ENCODE results near the gene EDEM3.

DNA sequence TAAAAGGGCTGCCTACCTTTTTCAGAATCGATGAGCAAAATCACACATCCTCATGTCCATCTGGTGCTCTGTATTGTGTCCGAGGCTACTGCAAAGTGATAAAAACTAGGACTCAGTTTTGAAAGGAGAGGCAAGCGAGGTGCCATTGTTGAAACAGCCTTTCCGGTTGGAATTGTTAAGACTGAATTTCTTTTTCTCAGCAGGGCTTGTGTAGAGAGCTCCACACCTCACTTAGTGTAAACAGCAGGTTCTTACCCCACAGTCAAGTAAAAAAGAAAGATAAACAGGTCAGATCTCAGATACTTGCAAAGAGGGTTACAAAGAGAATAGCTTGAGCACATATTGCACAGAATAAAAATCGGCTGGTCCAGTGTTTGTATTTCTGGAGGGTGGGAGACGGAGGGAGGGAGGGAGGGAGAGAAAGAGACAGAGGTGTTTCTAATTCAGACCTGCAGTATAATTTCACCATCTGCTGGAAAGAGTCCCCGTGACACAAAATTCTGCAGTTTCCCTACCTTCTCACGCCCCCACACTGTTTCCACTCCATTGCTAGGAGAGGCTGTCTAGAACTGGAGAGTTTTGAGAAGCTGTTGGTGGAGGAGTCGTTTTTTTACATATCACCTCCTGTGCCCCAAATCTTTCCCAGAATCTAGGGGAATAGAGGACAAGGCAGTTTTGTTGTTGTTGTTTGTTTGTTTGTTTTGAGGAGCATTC lies 82.5 kb downstream of the EDEM3 start:
- no peak for TF ChIP-seq TAF1 (IDR thresholded peaks at IDR 0.05; ENCODE audit: low read depth)
- TF ChIP-seq EP300 (conservative IDR thresholded peaks at IDR 0.05; ENCODE audit: poor library complexity, severe bottlenecking), result no peak
- TF ChIP-seq, protein P1, sequence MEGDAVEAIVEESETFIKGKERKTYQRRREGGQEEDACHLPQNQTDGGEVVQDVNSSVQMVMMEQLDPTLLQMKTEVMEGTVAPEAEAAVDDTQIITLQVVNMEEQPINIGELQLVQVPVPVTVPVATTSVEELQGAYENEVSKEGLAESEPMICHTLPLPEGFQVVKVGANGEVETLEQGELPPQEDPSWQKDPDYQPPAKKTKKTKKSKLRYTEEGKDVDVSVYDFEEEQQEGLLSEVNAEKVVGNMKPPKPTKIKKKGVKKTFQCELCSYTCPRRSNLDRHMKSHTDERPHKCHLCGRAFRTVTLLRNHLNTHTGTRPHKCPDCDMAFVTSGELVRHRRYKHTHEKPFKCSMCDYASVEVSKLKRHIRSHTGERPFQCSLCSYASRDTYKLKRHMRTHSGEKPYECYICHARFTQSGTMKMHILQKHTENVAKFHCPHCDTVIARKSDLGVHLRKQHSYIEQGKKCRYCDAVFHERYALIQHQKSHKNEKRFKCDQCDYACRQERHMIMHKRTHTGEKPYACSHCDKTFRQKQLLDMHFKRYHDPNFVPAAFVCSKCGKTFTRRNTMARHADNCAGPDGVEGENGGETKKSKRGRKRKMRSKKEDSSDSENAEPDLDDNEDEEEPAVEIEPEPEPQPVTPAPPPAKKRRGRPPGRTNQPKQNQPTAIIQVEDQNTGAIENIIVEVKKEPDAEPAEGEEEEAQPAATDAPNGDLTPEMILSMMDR (IDR thresholded peaks at IDR 0.05; ENCODE audit: poor library complexity, severe bottlenecking), result no peak
